Neuron (in vitro differentiated cells): ENCODE measurements around the gene ATF7.
A peak's percentile ranks its signal among the peaks of the same experiment; 100 is the strongest.

Experiments used
- H2AFZ ChIP-seq: one replicate; pipeline ENCODE4 v1.6.1; 2013; ENCODE audit warnings: low read depth, mild to moderate bottlenecking, inconsistent platforms, low read length, moderate library complexity
- H3K27me3 ChIP-seq: one replicate; pipeline ENCODE4 v1.6.1; 2013; ENCODE audit warnings: low read length; ENCODE audit not compliant: insufficient read depth
- H3K36me3 ChIP-seq: one replicate; pipeline ENCODE4 v1.6.1; 2013; ENCODE audit warnings: low read length; ENCODE audit not compliant: insufficient read depth
- H3K4me1 ChIP-seq: one replicate; pipeline ENCODE4 v1.6.1; 2013; ENCODE audit warnings: low read length; ENCODE audit not compliant: insufficient read depth
- H3K4me3 ChIP-seq: 2 replicates; pipeline ENCODE4 v1.5.1; 2013; ENCODE audit warnings: mild to moderate bottlenecking, low read length, moderate library complexity
- H3K9me3 ChIP-seq: one replicate; pipeline ENCODE4 v1.6.1; 2013; ENCODE audit warnings: low read length

The ATF7 gene

DNA sequence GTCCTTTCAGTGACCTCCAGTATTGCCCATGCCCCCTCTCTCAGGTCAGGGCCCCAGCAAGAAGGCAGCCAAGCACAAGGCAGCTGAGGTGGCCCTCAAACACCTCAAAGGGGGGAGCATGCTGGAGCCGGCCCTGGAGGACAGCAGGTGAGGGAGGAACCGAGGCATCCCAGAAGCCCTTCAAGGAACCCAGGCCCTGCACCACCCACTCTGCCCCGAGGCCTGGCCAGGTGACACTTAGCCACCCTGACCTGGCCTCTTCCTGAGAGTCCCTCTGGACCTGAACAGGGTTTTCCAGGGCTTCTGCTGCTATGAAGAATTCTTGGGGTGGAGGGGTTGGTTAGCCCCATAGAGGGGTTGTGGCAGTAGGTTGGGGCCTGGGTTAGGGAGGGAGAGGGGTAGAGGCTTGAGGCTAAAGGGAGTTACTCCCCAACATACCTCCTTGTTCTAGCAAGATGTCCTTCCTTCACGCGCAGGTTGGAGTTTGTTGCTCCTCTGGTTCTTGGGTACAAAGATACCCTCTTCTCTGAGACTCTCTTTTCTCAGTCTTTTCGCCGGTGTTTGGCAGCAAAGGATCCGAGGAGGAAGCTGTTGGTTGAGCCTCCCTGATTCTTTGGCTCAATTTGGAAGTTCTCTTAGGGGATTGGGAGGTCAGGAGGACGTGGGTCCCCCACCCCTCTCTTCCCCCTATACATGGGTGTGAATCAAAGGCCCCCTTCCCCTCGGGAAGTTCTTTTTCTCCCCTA, 123.0 kb downstream of the ATF7 start:
- Histone ChIP-seq H3K9me3 (no peaks in the 10 kb centered on the region), H2AFZ (no peak overlapping the region), H3K36me3 (peaks cover 37% of the 10 kb centered on the region), H3K27me3 (no peaks in the 10 kb centered on the region), H3K4me3 (no peak overlapping the region), H3K4me1 (peaks cover 26% of the 10 kb centered on the region)

DNA sequence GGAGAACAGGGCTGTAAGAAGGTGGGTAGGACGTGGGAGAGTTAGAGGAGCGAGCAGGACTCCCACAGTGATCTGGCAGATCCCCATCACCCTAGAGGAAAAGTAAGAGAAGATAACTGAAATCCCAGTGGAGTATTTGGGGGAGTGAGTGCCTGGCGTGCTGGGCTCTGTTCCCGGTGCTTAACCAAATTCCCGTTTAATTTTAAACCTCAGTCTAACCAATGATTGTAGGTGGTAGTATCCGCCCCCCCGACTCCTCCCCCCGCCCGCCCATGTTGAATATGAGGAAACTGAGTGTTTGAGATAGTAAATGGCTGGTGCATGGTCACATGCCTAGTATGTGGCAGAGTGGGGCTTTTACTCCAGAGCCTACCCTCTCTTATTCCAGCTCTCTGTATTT, 123.9 kb downstream of the ATF7 start:
- Histone ChIP-seq H3K36me3 (peaks cover 36% of the 10 kb centered on the region), H3K4me3 (peak overlapping the region; percentile 72), H2AFZ (no peak overlapping the region), H3K9me3 (no peaks in the 10 kb centered on the region), H3K4me1 (peaks cover 27% of the 10 kb centered on the region), H3K27me3 (no peaks in the 10 kb centered on the region)

DNA sequence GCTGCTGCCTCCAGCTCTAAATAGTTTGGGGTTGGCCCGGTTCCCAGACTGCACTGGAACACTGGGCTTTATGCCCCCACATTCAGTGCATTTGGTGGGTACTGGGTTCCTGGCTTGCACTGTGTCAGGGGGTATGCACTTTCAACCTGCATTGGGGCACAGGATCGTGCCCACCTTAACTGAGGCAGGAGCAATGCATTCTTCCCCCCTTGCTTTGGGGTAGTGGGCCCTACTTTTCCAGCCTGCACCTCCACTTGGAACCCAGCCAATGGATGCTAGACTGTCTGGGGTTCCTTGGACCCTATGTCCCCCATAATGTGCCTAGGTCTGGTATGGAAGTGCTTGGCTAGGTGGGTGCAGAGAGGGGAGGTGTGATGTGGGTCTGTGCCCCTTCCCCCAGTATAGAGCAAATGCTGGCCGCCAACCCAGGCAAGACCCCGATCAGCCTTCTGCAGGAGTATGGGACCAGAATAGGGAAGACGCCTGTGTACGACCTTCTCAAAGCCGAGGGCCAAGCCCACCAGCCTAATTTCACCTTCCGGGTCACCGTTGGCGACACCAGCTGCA, 124.5 kb downstream of the ATF7 start:
- Histone ChIP-seq H3K9me3 (no peaks in the 10 kb centered on the region), H3K27me3 (no peaks in the 10 kb centered on the region), H3K4me1 (peaks cover 28% of the 10 kb centered on the region), H3K36me3 (peaks cover 30% of the 10 kb centered on the region), H3K4me3 (peak overlapping the region; percentile 72), H2AFZ (peak overlapping the region; percentile 70)

- H2AFZ ChIP-seq = peak within 1 kb of the TSS; percentile 70
- H3K4me1 ChIP-seq = peaks cover 32% of the 10 kb centered on the region
- H3K9me3 ChIP-seq = no peaks in the 10 kb centered on the region
- no peaks in the 10 kb centered on the region for H3K27me3 ChIP-seq
- peak within 1 kb of the TSS; percentile 80 for H3K4me3 ChIP-seq
- H3K36me3 ChIP-seq = peaks cover 23% of the 10 kb centered on the region
Observed at GRCh38 chr12:53500776-53501614, 125.2 kb downstream of the ATF7 start, which contains the start of gene TARBP2. Gene TARBP2 (plus strand): TSS chr12:53501283. CDS start chr12:53501409, 126 bp downstream.

GRCh38 chr12:53500142-53500775, 125.9 kb downstream of the ATF7 start:
- H3K27me3 ChIP-seq = no peaks in the 10 kb centered on the region
- H3K9me3 ChIP-seq = no peaks in the 10 kb centered on the region
- H3K36me3 ChIP-seq = peaks cover 16% of the 10 kb centered on the region
- H3K4me1 ChIP-seq = peaks cover 32% of the 10 kb centered on the region
- H3K4me3 ChIP-seq = peak overlapping the region; percentile 80
- no peak overlapping the region for H2AFZ ChIP-seq

DNA sequence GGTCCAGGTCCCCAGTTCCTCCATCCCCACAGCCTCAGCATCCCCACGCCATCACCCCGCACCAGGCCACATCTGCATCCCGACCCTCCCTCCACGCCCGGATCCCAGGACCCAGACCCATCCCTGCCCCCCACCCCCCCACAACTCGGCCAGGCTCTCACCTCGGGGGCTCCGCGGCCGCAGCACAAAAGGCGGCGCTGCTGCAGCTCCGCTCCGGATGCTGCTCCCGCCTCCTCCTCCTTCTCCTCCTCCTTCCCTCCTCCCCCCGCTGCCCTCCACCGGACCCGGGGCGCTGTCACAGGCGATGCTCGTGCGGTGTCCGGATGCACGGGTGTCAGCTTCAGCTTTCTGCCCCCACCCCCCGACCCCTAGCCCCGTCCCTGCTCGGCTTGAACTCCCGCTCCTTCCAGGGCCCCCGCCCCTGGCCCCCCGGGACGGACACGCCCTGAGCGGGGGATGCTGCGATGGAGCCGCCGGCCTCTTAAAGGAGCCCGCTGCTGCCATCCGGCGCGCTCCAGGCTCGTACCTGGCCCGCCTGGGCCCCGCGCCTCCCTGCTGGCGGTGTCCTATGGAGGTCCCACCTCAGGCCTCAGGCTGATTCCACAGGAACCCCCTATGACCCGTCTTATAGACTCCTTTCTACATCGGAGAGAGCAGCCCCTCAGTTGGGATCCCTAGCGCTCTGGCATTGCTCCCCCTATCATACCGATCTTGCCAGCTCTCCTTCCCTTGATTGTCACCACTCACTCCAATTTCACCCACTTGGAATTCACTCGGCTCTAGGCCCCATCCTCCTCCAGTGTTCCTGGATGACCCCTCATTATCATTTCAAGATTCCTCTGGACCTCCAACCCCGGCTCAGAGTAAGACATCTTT, 126.7 kb downstream of the ATF7 start, which contains the start of gene MAP3K12:
TSS of gene MAP3K12 (minus strand) at position 193 of the 876 bp plus-strand sequence. CDS start 12,067 bp downstream, outside the sequence.
- Histone ChIP-seq H3K9me3 (no peaks in the 10 kb centered on the region), H3K27me3 (no peaks in the 10 kb centered on the region), H2AFZ (no peak within 1 kb of the TSS), H3K4me3 (peak within 1 kb of the TSS; percentile 80), H3K4me1 (peaks cover 35% of the 10 kb centered on the region), H3K36me3 (peaks cover 8% of the 10 kb centered on the region)

GRCh38 chr12:53498235-53498630, 127.9 kb downstream of the ATF7 start:
- Histone ChIP-seq H3K4me1 (peaks cover 47% of the 10 kb centered on the region), H2AFZ (no peak overlapping the region), H3K9me3 (no peaks in the 10 kb centered on the region), H3K27me3 (no peaks in the 10 kb centered on the region), H3K4me3 (peak overlapping the region; percentile 80), H3K36me3 (no peaks in the 10 kb centered on the region)

- H3K27me3 ChIP-seq = no peaks in the 10 kb centered on the region
- H3K36me3 ChIP-seq = no peaks in the 10 kb centered on the region
- H3K4me1 ChIP-seq = peaks cover 50% of the 10 kb centered on the region
- no peak overlapping the region for H3K4me3 ChIP-seq
- H3K9me3 ChIP-seq = no peaks in the 10 kb centered on the region
- no peak overlapping the region for H2AFZ ChIP-seq
Observed at GRCh38 chr12:53497461-53497860, 128.7 kb downstream of the ATF7 start.

DNA sequence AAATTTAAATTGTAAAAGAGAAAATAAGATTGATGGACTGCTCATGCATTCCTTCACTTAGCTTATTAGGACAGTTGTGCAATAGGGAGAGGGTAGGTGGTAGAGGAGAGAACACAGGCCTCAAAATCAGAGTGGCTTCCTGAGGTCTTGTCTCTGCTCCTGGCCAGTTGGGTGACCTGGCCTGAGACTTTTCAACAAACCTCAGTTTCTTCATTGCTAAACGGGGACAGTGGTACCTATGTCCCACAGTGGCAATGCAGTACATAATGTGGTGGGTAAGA, 129.5 kb downstream of the ATF7 start:
- H3K4me3 ChIP-seq = no peak overlapping the region
- H3K36me3 ChIP-seq = no peaks in the 10 kb centered on the region
- no peak overlapping the region for H2AFZ ChIP-seq
- peaks cover 49% of the 10 kb centered on the region for H3K4me1 ChIP-seq
- no peaks in the 10 kb centered on the region for H3K27me3 ChIP-seq
- H3K9me3 ChIP-seq = no peaks in the 10 kb centered on the region

GRCh38 chr12:53495903-53496751, 130.1 kb downstream of the ATF7 start:
- no peaks in the 10 kb centered on the region for H3K36me3 ChIP-seq
- H3K4me3 ChIP-seq = no peak overlapping the region
- no peak overlapping the region for H2AFZ ChIP-seq
- H3K9me3 ChIP-seq = no peaks in the 10 kb centered on the region
- H3K4me1 ChIP-seq = peaks cover 46% of the 10 kb centered on the region
- H3K27me3 ChIP-seq = no peaks in the 10 kb centered on the region

DNA sequence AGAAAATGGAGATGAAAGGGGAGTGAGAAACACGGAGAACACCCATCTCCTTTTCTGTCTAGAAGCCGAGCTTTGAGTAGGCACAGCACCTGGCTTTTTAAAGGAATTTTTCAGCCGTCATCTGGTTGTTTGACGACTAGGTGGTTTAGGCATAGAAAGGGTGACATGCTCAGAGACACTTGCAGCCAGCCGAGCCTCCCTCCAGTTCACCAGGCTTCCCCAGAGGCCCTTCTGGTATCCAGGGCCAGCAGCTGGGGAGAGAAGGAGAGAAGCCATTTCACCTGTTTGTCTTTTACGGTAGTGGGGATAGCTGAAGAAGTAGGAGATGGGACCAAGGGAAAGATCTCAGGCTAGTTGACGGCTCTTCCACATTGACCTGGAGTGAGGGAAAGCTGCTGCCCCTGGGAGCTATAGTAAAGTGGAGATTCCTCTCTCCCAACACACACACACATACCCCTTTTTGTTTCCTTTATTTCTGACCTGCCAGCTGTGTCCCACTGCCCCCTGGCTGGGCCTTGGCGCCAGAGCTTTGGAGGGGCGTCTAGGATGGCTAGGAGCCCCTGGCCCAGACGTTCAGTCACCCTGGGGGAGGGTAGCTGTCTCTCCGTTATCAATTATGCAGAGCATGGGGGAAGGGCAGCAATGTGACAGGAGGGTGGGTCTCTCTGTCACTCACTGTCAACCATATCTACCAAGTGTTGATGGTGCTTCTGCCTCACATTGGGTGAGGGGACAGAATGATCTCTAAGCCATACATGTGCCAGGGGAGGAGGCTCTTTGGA, 132.4 kb downstream of the ATF7 start:
- H3K4me3 ChIP-seq = peak overlapping the region; percentile 52
- no peaks in the 10 kb centered on the region for H3K27me3 ChIP-seq
- peak overlapping the region; percentile 11 for H2AFZ ChIP-seq
- H3K4me1 ChIP-seq = peaks cover 37% of the 10 kb centered on the region
- H3K9me3 ChIP-seq = no peaks in the 10 kb centered on the region
- H3K36me3 ChIP-seq = no peaks in the 10 kb centered on the region
